DOHH2 (cell line): ENCODE results near the gene FOSL1.

Experiments
- H3F3A ChIP-seq: fragments of 200-600 bp; sonication (generic), shearing (Covaris generic); 2 replicates; pipeline ENCODE4 v1.6.0; 2016; ENCODE audit warnings: antibody characterized with exemption, mild to moderate bottlenecking; ENCODE audit not compliant: control insufficient read depth, insufficient read depth
- H3K27ac ChIP-seq: fragments of 200-600 bp; sonication (generic); 2 replicates; pipeline ENCODE4 v1.5.1; 2014; ENCODE audit warnings: low read depth, mild to moderate bottlenecking, low read length, moderate library complexity
- H3K27me3 ChIP-seq: fragments of 200-600 bp; sonication (generic); 2 replicates; pipeline ENCODE4 v1.6.1; 2014; ENCODE audit warnings: mild to moderate bottlenecking, low read length, mixed read lengths; ENCODE audit not compliant: control insufficient read depth
- H3K36me3 ChIP-seq: fragments of 200-600 bp; sonication (generic); 2 replicates; pipeline ENCODE4 v1.6.1; 2014; ENCODE audit warnings: mild to moderate bottlenecking, low read length, moderate library complexity, mixed read lengths; ENCODE audit not compliant: control insufficient read depth
- H3K4me1 ChIP-seq: fragments of 200-600 bp; sonication (generic); 2 replicates; pipeline ENCODE4 v1.6.1; 2014; ENCODE audit warnings: mild to moderate bottlenecking, low read length, mixed read lengths; ENCODE audit not compliant: control insufficient read depth
- H3K4me2 ChIP-seq: fragments of 200-600 bp; sonication (generic); 2 replicates; pipeline ENCODE4 v1.6.0; 2014; ENCODE audit warnings: mild to moderate bottlenecking, low read length, moderate library complexity
- H3K4me3 ChIP-seq: fragments of 200-600 bp; sonication (generic); 2 replicates; pipeline ENCODE4 v1.5.1; 2014; ENCODE audit warnings: mild to moderate bottlenecking, low read length, mixed read lengths
- H3K79me2 ChIP-seq: fragments of 200-600 bp; sonication (generic); 2 replicates; pipeline ENCODE4 v1.6.1; 2014; ENCODE audit warnings: mild to moderate bottlenecking, low read length, mixed read lengths; ENCODE audit not compliant: control insufficient read depth
- H3K9me2 ChIP-seq: fragments of 200-600 bp; sonication (generic); replicated peaks from 2 replicates; pipeline ENCODE4 v1.6.1; 2014; ENCODE audit warnings: mild to moderate bottlenecking, low read length, mixed read lengths; ENCODE audit not compliant: control insufficient read depth
- H3K9me3 ChIP-seq: fragments of 200-600 bp; sonication (generic); 2 replicates; pipeline ENCODE4 v1.6.1; 2014; ENCODE audit warnings: antibody characterized with exemption, low read length, mixed read lengths; ENCODE audit not compliant: control insufficient read depth, insufficient read depth
- H4K20me1 ChIP-seq: fragments of 200-600 bp; sonication (generic); 2 replicates; pipeline ENCODE4 v1.6.0; 2014; ENCODE audit warnings: low read depth, mild to moderate bottlenecking, antibody characterized with exemption, low read length, moderate library complexity; ENCODE audit not compliant: control insufficient read depth, insufficient read depth
- CTCF ChIP-seq: fragments of 200-600 bp; sonication (generic); IDR thresholded peaks from one replicate; pipeline ENCODE4 v1.5.1; 2014; ENCODE audit warnings: antibody characterized with exemption, mild to moderate bottlenecking, low read depth, low read length; ENCODE audit not compliant: poor library complexity, severe bottlenecking
- EZH2phosphoT487 ChIP-seq: fragments of 200-600 bp; sonication (generic); IDR thresholded peaks from 2 replicates; pipeline ENCODE4 v1.6.1; 2017; ENCODE audit warnings: borderline replicate concordance, mild to moderate bottlenecking, antibody characterized with exemption, low read length, moderate library complexity, mixed read lengths

The FOSL1 gene

GRCh38 chr11:65927904-65928397 is 27.8 kb upstream of the FOSL1 start:
- Histone ChIP-seq H3K4me2 (no peak overlapping the region), H3K79me2 (no peaks in the 10 kb centered on the region), H3K27me3 (no peaks in the 10 kb centered on the region), H3K27ac (no peak overlapping the region), H3F3A (no peaks in the 10 kb centered on the region), H3K4me3 (no peak overlapping the region), H3K4me1 (peaks cover 6% of the 10 kb centered on the region; the same call in 1 of the 2 replicates), H3K9me2 (no peaks in the 10 kb centered on the region), H3K9me3 (no peaks in the 10 kb centered on the region), H4K20me1 (no peaks in the 10 kb centered on the region), H3K36me3 (no peaks in the 10 kb centered on the region)
- TF ChIP-seq EZH2phosphoT487, result no peak

- Histone ChIP-seq H4K20me1 (no peaks in the 10 kb centered on the region), H3K36me3 (no peaks in the 10 kb centered on the region), H3K4me3 (no peak overlapping the region), H3K4me1 (peaks cover 1% of the 10 kb centered on the region; the same call in 1 of the 2 replicates), H3K79me2 (no peaks in the 10 kb centered on the region), H3K27ac (no peak overlapping the region), H3K27me3 (no peaks in the 10 kb centered on the region), H3K9me3 (no peaks in the 10 kb centered on the region), H3K9me2 (no peaks in the 10 kb centered on the region), H3K4me2 (no peak overlapping the region), H3F3A (no peaks in the 10 kb centered on the region)
- TF ChIP-seq CTCF, result no peak
- TF ChIP-seq EZH2phosphoT487, result no peak
Measured at GRCh38 chr11:65925397-65925796, 25.2 kb upstream of the FOSL1 start.

- no peak overlapping the region for H3K4me3 ChIP-seq
- no peak for TF ChIP-seq CTCF
- peaks cover 15% of the 10 kb centered on the region for H3K4me1 ChIP-seq
- H4K20me1 ChIP-seq, result no peaks in the 10 kb centered on the region
- no peaks in the 10 kb centered on the region for H3K9me2 ChIP-seq
- H3K36me3 ChIP-seq, result peaks cover 4% of the 10 kb centered on the region; the same call in 1 of the 2 replicates
- peaks cover 14% of the 10 kb centered on the region for H3K79me2 ChIP-seq
- no peak overlapping the region for H3K27ac ChIP-seq
- H3F3A ChIP-seq, result no peaks in the 10 kb centered on the region
- no peak overlapping the region for H3K4me2 ChIP-seq
- no peaks in the 10 kb centered on the region for H3K9me3 ChIP-seq
- no peaks in the 10 kb centered on the region for H3K27me3 ChIP-seq
Measured at GRCh38 chr11:65922565-65922964, 22.4 kb upstream of the FOSL1 start.

- TF ChIP-seq CTCF (no peak), EZH2phosphoT487 (no peak)
- Histone ChIP-seq H3K4me1 (peaks cover 19% of the 10 kb centered on the region), H4K20me1 (no peaks in the 10 kb centered on the region), H3K4me3 (no peak overlapping the region), H3K36me3 (peaks cover 4% of the 10 kb centered on the region; the same call in 1 of the 2 replicates), H3K9me2 (no peaks in the 10 kb centered on the region), H3K27ac (no peak overlapping the region), H3K79me2 (peaks cover 20% of the 10 kb centered on the region), H3K27me3 (no peaks in the 10 kb centered on the region), H3F3A (no peaks in the 10 kb centered on the region), H3K9me3 (no peaks in the 10 kb centered on the region), H3K4me2 (no peak overlapping the region)
Measured at GRCh38 chr11:65921876-65922275, 21.7 kb upstream of the FOSL1 start.
